ENCODE results near the gene KIF2A. TPM values are rescaled to one million over a fixed set of nuclear protein-coding genes. Genes with fewer than 3 reads are reported as not detected.

Gene KIF2A
- total and polyA plus RNA-seq, 2 of the 8 experiments (the other 6 are each of a cell fraction or from before 2014, with no cell fraction given), result 18.4 to 97.1 TPM

- TF ChIP-seq NANOG (IDR thresholded peaks at IDR 0.05; ENCODE audit: insufficient read depth, low read depth, low read length, poor library complexity, severe bottlenecking) (peak; percentile 2), ASH2L (IDR thresholded peaks at IDR 0.05; ENCODE audit: low read length) (peak; percentile 95), POLR2AphosphoS5 (IDR thresholded peaks at IDR 0.05; ENCODE audit: low read depth, low read length) (peak; percentile 99), EZH2 (IDR thresholded peaks at IDR 0.05; ENCODE audit: low read depth, low read length, severe bottlenecking) (no peak), USF2 (IDR thresholded peaks at IDR 0.05; ENCODE audit: low read length) (peak; percentile 45; the same call in 1 of the 2 replicates), PHF8 (conservative IDR thresholded peaks at IDR 0.05; ENCODE audit: low read depth, low read length) (peak; percentile 98), ZNF274 (IDR thresholded peaks at IDR 0.05; ENCODE audit: borderline replicate concordance, extremely low read depth, low read length) (no peak), GTF2F1 (IDR thresholded peaks at IDR 0.05; ENCODE audit: borderline replicate concordance, low read depth, low read length) (no peak), CHD2 (IDR thresholded peaks at IDR 0.05; ENCODE audit: low read length) (no peak), EGR1 (IDR thresholded peaks at IDR 0.05; ENCODE audit: borderline replicate concordance, low read depth, low read length) (peak; percentile 62; the same call in 1 of the 2 replicates), NRF1 (IDR thresholded peaks at IDR 0.05; ENCODE audit: low read depth, low read length) (no peak), CEBPB (IDR thresholded peaks at IDR 0.05; ENCODE audit: low read depth, low read length) (no peak), KDM4A (IDR thresholded peaks at IDR 0.05; ENCODE audit: low read depth, low read length, severe bottlenecking) (peak; percentile 95), SP1 (IDR thresholded peaks at IDR 0.05; ENCODE audit: low read depth, low read length) (peak; percentile 52; the same call in 1 of the 2 replicates), HDAC2 (IDR thresholded peaks at IDR 0.05; ENCODE audit: borderline replicate concordance in 1 of 2, low read depth in 2 of 2, low read length in 2 of 2) (no peak; a peak in 1 of 4 replicates), CBX5 (IDR thresholded peaks at IDR 0.05; ENCODE audit: low read depth, low read length) (no peak)
These were observed 97.6 kb downstream of the KIF2A start, which contains the start of gene DIMT1 (continued) for GRCh38 chr5:62403411-62404250.

Data from H1 (cell line).